Stimulated activated CD4-positive, alpha-beta T cell treated with anti-CD3 and anti-CD28 coated beads, TNF-alpha, amount 100 ng/mL, for 48 hours (primary cell): Measurements from ENCODE around the gene ALDH3B1.

ENCODE experiments used
- DNase-seq, 3 donors: peaks; one replicate each; pipeline ENCODE4 v3.0.0-alpha.2; 2020; ENCODE audit warnings: low read depth in 3 of 3

Gene ALDH3B1

DNA sequence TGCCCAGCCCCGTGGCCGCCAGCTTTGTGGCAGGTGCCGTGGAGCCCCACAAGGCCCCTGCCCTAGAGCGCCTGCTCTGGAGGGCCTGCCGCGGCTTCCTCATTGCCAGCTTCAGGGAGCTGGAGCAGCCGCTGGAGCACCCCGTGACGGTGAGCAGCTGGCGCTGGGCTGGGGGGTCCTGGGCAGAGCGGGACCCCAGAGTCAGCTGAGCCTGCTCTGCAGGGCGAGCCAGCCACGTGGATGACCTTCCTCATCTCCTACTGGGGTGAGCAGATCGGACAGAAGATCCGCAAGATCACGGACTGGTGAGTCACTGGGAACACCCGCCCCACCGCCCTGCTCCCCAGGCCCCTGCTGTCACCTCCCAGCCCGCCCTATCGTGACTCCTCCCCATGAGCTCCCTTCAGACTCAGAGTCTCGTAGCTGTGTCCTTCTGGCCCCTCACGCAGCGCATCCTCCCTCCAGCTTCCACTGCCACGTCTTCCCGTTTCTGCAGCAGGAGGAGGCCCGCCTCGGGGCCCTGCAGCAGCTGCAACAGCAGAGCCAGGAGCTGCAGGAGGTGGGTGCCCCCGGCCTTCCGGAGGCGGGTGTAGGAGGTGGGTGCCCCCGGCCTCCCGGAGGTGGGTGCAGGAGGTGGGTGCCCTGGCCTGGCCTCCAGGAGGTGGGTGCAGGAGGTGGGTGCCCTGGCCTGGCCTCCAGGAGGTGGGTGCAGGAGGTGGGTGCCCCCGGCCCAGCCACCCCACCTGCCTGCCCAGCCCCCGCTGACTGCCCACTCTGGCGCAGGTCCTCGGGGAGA, 33.4 kb downstream of the ALDH3B1 start:
- no peak for DNase-seq

DNA sequence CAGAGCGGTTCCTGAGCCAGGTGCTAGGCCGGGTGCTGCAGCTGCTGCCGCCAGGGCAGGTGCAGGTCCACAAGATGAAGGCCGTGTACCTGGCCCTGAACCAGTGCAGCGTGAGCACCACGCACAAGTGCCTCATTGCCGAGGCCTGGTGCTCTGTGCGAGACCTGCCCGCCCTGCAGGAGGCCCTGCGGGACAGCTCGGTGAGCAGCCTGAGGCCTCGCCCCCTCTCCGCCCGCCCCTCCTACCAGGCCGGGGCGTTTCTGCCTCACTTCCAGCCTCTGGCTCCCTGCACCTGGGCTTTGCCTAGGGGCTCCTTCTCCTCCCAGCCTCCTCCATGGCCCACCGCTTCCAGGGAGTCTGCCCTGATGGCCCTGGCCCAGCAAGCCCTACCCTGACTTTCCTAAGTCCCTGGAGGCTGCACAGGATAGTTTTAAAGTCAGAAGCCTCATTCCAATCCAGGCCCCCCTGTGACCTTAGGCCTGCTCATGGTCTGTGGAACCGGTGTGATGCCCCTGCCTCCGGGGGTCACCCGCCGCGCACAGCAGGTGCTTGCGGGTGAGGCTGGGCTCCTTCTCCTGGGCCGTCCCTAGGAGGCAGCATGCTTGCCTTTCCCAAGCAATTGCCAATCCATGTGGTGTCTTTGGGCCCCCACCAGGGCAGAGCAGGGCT, 34.2 kb downstream of the ALDH3B1 start:
- DNase-seq: no peak

- no peak for DNase-seq
Observed at GRCh38 chr11:68044898-68045351, 34.8 kb downstream of the ALDH3B1 start.

DNA sequence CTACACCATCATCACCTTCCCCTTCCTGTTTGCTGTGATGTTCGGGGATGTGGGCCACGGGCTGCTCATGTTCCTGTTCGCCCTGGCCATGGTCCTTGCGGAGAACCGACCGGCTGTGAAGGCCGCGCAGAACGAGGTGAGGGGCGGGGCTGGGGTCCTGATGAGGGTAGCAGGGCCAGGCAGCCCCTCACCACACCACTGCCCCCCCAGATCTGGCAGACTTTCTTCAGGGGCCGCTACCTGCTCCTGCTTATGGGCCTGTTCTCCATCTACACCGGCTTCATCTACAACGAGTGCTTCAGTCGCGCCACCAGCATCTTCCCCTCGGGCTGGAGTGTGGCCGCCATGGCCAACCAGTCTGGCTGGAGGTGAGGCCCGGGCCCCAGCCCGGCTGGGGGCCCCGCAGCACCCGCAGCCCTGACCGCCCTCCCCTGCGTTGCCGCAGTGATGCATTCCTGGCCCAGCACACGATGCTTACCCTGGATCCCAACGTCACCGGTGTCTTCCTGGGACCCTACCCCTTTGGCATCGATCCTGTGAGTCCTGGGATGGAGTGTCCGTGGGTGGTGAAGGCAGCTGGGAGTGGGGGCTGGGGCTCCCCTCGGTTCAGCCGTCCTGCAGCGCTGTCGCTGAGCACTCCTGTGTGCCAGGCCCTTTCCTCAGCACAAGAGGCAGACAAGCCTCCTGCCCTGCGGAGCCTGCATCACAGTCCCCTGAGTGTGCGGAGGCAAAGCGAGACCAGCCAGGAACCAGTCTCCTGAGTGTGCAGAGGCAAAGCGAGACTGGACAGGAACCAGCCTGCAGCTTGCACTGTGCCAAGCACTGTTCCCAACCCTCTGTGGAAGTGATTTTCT, 37.5 kb downstream of the ALDH3B1 start:
- no peak for DNase-seq

DNA sequence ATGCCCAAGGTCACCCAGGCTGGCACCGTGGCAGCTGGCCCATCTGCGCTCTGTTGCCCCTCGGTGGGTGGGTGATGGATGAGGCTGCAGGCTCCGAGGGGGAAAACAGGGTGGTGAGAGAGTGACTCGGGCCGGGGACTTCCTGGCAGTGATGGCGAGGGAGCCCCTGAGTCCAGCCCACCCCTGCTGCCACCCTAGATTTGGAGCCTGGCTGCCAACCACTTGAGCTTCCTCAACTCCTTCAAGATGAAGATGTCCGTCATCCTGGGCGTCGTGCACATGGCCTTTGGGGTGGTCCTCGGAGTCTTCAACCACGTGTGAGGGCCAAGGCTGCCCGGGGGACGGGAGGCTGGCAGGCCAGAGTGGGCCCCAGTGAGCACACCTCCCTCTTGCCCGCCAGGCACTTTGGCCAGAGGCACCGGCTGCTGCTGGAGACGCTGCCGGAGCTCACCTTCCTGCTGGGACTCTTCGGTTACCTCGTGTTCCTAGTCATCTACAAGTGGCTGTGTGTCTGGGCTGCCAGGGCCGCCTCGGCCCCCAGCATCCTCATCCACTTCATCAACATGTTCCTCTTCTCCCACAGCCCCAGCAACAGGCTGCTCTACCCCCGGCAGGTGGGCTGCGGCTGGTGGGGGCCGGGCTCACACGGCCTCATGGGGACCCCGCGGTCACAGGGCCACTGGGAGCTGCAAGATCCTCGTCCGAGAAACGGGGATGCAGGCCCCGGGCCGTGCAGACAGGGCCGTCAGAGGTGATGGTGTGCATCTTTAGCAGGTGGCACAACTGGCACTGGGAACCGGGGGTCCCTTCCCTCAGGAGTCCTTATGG, 38.8 kb downstream of the ALDH3B1 start:
- no peak for DNase-seq

- DNase-seq: no peak
Observed at GRCh38 chr11:68049509-68050370, 39.6 kb downstream of the ALDH3B1 start.

- no peak for DNase-seq
Observed at GRCh38 chr11:68050371-68050841, 40.3 kb downstream of the ALDH3B1 start.

GRCh38 chr11:68051191-68052136, 41.3 kb downstream of the ALDH3B1 start:
- DNase-seq: no peak

DNA sequence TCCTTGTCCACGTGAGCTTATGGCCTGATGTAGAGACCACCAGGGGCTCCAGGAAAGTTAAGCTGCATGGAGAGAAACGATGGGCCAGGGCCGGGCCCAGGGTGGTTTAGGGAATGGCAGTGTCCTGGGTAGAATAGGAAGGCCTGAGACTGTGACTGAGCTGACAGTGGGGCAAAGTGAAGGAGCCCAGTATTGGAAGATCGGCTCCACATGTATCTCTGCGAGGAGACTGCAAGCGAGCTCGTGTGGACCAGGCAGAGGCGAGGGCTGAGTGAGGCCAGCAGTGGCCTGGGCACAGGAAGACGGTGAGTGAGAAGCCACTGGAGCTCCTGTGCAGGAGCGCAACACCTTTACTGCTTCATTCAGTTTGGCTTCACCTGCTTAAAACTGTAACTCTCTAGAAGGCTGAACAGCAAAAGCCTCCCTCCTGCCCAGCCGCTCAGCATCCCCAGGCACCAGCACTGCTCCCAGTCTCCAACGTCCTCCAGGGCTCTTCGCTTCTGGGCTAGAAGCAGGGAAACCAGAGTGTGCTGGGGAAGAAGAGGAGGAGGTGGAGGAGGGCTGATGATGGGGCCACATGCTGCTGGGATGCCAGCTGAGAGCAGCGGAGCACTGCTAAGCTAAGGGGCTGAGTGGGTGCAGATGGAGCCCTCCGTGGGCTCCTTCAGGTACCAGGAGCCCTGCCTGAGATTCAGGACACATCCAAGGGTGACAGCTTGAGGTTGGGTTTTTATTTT, 42.2 kb downstream of the ALDH3B1 start:
- no peak for DNase-seq

GRCh38 chr11:68053117-68053516, 43.0 kb downstream of the ALDH3B1 start:
- no peak for DNase-seq

- DNase-seq: no peak
Observed at GRCh38 chr11:68053981-68054812, 44.1 kb downstream of the ALDH3B1 start.

DNA sequence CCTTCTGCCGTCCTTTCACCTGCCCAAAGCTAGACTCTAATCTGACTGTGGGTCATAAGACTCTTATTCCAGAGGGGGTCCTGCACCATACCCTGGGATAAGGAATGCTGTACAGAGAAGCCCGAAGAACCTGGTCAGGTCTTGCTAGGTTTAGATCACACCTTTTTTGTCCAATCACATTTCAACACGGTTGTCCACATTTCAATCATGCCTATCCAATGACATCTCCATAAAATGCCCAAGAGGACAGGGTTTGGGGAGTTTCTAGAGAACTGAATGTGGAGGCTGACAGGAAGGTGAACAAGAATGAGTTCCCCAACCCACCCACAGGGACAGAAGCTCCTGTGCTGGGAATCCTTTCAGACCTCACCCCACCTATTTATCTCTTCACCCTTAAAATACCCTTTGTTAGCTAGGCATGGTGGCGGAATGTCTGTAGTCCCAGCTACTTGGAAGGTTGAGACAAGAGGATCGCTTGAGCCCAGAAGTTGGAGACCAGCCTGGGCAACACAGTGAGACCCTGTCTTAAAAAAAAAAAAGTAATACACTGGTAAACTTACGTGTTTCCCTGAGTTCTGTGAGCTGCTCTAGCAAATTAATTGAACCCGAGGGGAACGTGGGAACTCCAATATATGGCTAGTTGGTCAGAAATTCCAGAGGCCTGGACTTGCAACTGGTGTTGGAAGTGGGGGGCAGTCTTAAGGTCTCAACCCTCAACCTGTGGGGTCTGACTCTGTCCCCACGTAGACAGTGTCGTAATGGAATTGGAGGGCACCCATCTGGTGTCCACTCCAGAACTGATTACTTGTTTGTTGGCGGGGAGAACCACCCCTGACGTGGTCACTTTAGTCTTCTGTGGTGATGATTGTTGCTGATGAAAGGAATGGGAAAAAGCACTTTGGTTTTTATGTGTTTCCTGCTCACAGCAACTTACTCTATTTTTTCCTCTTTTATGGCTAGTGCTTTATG, 46.5 kb downstream of the ALDH3B1 start:
- DNase-seq: no peak

GRCh38 chr11:68057807-68058206, 47.7 kb downstream of the ALDH3B1 start:
- no peak for DNase-seq

- no peak for DNase-seq
Observed at GRCh38 chr11:68061508-68061907, 51.4 kb downstream of the ALDH3B1 start.

DNA sequence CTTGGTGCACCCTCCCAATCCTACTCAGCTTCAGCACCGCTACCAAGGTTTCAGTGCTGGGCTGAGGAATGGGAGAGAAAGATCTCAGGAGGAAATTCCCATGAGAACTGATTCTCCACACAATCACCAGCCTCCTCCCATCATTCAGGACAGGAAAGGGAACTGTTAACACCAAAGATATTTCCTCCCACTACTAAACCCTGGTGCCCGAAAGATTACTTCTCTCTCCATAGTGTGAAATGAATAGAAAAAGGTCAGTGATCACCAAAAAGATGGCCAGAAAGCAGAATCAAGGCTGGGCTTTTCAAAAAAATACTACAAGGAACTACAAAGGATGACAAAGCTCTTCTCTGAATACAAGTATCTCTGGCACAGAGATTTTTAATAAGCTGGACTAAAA, 54.8 kb downstream of the ALDH3B1 start:
- DNase-seq: no peak

- no peak for DNase-seq
Observed at GRCh38 chr11:68065841-68066240, 55.7 kb downstream of the ALDH3B1 start.
